Astrocyte of the spinal cord (primary cell): ENCODE results near the gene PDHX.

Experiments
- DNase-seq: peaks from one replicate; pipeline ENCODE4 v3.0.0; 2011; ENCODE audit warnings: low read depth, low spot score
- H3K4me3 ChIP-seq: 2 replicates; pipeline ENCODE4 v1.5.1; 2011; ENCODE audit warnings: low read depth, mild to moderate bottlenecking, low read length, moderate library complexity
- CTCF ChIP-seq: IDR thresholded peaks from 2 replicates; pipeline ENCODE4 v1.5.1; 2012; ENCODE audit warnings: low read depth, mild to moderate bottlenecking, low read length, inconsistent platforms
- in situ Hi-C: cut with HindIII; loops from 2 replicates; pipeline ENCODE4 v1.10.0; 2017; ENCODE audit warnings: low sequenced_read_pairs

PDHX gene

GRCh38 chr11:35031346-35031745, 114.9 kb downstream of the PDHX start:
- H3K4me3 ChIP-seq, result no peak overlapping the region
- DNase-seq, result no peak
- in situ Hi-C loops, result no loop called here
- TF ChIP-seq CTCF, result no peak

GRCh38 chr11:35031867-35032266, 115.4 kb downstream of the PDHX start:
- no peak for TF ChIP-seq CTCF
- H3K4me3 ChIP-seq, result no peak overlapping the region
- in situ Hi-C loops, result no loop called here
- DNase-seq, result peak; percentile 33

DNA sequence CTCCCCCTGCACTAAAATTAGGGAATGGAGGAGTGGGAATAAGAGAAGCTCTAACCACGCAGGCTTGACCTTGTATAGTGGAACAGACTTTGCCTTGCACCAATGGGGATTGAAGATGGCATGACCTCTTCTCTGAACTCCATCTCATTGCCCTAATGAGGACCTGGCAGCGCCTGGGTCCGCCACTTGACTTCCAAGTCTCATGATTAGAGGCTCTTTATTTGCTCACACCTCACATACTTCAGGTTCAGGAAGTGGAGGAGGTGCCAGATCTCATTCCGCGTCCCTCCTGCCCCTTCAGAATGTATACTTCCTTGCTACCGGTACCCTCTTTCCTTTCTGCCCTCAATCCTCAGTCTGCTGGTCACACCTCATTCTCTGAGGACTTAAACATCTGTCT, 116.6 kb downstream of the PDHX start:
- no peak for DNase-seq
- H3K4me3 ChIP-seq, result no peak overlapping the region
- in situ Hi-C loops, result no loop called here
- TF ChIP-seq CTCF, result no peak

GRCh38 chr11:35034401-35034800, 118.0 kb downstream of the PDHX start:
- no peak for DNase-seq
- no peak overlapping the region for H3K4me3 ChIP-seq
- no peak for TF ChIP-seq CTCF
- in situ Hi-C loops, result no loop called here

GRCh38 chr11:35035894-35036408, 119.5 kb downstream of the PDHX start:
- no peak for TF ChIP-seq CTCF
- no peak overlapping the region for H3K4me3 ChIP-seq
- in situ Hi-C loops, result no loop called here
- DNase-seq, result peak; percentile 96

DNA sequence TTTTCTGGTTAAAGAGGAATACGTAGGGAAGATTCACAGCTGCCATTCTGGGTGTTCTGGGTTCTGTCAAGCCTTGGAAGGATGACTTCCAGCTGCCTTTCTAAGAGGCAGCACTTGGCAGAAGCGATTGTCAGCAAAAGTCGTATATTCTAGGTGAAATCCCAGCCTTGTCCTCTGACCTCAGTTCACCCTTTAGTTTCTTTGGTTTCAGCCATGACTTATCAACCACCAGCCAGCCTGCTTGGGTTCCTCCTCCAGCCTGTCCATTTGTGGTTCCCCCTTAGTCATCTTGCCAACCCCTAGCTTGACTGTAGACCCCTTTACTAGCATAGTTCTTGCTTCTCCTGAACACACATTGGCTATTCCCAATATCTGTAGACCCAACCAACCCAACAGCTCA, 120.2 kb downstream of the PDHX start:
- in situ Hi-C loops, result no loop called here
- no peak overlapping the region for H3K4me3 ChIP-seq
- DNase-seq, result no peak
- TF ChIP-seq CTCF, result no peak
